OCI-LY7 (cell line): ENCODE data around the gene AKAP7.

ENCODE experiments used
- EZH2phosphoT487 ChIP-seq: fragments of 200-600 bp; sonication (generic); IDR thresholded peaks from 2 replicates; pipeline ENCODE4 v1.6.1; 2018; ENCODE audit warnings: low read depth, borderline replicate concordance, mild to moderate bottlenecking, mixed run types, antibody characterized with exemption, low read length, moderate library complexity, mixed read lengths
- TF ChIP-seq, protein P1 (sequence below): fragments of 200-600 bp; sonication (generic); conservative IDR thresholded peaks from 2 replicates; pipeline ENCODE4 v1.5.1; 2014; ENCODE audit warnings: mild to moderate bottlenecking, antibody characterized with exemption, low read length, moderate library complexity, mixed read lengths

DNA sequence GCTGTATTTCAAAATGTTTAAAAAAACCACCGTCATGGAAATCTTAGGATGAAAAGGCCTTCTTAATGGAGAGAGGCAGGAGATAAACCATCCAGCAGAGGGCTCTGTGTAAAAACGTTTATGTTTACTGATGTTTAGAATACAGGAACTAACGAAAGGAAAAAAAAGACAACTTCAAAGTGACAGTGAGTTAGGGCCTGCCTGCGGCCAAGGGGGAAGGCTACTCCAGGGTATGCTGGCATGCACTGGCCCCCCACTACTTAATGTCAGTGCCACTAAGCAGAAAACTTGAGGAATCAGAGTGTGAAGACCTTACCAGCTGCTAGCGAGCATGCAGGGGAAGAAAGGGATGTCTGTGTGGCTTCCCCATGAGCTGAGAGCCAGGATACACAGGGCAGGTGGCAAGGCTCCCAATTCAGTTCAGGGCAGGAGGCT is 47.7 kb downstream of the AKAP7 start:
- TF ChIP-seq, protein P1, sequence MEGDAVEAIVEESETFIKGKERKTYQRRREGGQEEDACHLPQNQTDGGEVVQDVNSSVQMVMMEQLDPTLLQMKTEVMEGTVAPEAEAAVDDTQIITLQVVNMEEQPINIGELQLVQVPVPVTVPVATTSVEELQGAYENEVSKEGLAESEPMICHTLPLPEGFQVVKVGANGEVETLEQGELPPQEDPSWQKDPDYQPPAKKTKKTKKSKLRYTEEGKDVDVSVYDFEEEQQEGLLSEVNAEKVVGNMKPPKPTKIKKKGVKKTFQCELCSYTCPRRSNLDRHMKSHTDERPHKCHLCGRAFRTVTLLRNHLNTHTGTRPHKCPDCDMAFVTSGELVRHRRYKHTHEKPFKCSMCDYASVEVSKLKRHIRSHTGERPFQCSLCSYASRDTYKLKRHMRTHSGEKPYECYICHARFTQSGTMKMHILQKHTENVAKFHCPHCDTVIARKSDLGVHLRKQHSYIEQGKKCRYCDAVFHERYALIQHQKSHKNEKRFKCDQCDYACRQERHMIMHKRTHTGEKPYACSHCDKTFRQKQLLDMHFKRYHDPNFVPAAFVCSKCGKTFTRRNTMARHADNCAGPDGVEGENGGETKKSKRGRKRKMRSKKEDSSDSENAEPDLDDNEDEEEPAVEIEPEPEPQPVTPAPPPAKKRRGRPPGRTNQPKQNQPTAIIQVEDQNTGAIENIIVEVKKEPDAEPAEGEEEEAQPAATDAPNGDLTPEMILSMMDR, result peak; percentile 94
- TF ChIP-seq EZH2phosphoT487, result no peak
